K562 (cell line): Measurements from ENCODE around the gene TBC1D2B. TPM values are rescaled to one million over a fixed set of nuclear protein-coding genes. Genes with fewer than 3 reads are reported as not detected.

Experiments used
- CHAMP1 ChIP-seq: fragments of 450-650 bp; IDR thresholded peaks from 2 replicates; pipeline ENCODE4 v1.6.1; 2016; ENCODE audit warnings: mild to moderate bottlenecking
- RBM39 ChIP-seq: fragments of 200-400 bp; formaldehyde crosslinking; optimal IDR thresholded peaks from 2 replicates; pipeline ENCODE3; 2018; ENCODE audit warnings: low read depth, low read length
- TFAP4 ChIP-seq: sonication (generic); formaldehyde crosslinking; IDR thresholded peaks from 2 replicates; pipeline ENCODE4 v1.8.0; 2022; ENCODE audit warnings: missing genetic modification reagents, mild to moderate bottlenecking, moderate library complexity, borderline replicate concordance
- ZHX1 ChIP-seq: fragments of 150-350 bp; conservative IDR thresholded peaks from 2 replicates; pipeline ENCODE4 v1.6.1; 2014; ENCODE audit warnings: low read length
- polyA plus RNA-seq, 8 experiments: library from polyadenylated mRNA; depleted of rRNA in 4 of 8; stranded (reverse) in 5 of 8; unstranded in 3 of 8; fragments of >200 nt; fragmentation: Nextera tagmentation in 2 of 8; fragmentation: Illumina TruSeq in 1 of 8; extraction: Ambion mirVana in 2 of 8; extraction: Trizol in 1 of 8; gene quantifications; 2 replicates each; pipeline versions ENCODE4 v1.2.1 to v1.2.3, GENCODE V29; 2011 to 2014; ENCODE audit warnings: inconsistent platforms in 1 of 8, missing spikeins in 1 of 8
- total RNA-seq, 7 experiments: library from RNA; depleted of rRNA in 6 of 7; stranded (reverse); fragments of >200 nt in 6 of 7; fragmentation: Illumina TruSeq in 2 of 7; extraction: Trizol in 2 of 7; gene quantifications; 2 replicates each; pipeline versions ENCODE4 v1.2.1 to v1.2.3, GENCODE V29; 2011 to 2021; ENCODE audit warnings: low replicate concordance in 1 of 7

The TBC1D2B gene
- total and polyA plus RNA-seq, 9 of the 15 experiments (the other 6 are each of a cell fraction or from before 2014, with no cell fraction given), result 0.15 to 16.3 (median 8.9) TPM

- no peak for TF ChIP-seq ZHX1
- no peak for TF ChIP-seq CHAMP1
- TF ChIP-seq TFAP4 (CRISPR knock-in tag), result no peak
- no peak for TF ChIP-seq RBM39
- TF ChIP-seq, all 486 proteins: peak for 0
Observed at GRCh38 chr15:78001656-78002055, 75.9 kb downstream of the TBC1D2B start (continued).
